Activated B cell treated with CpG ODN at 0.5 μM for 24 hours (primary cell): Measurements from ENCODE around the gene BMP6. TPM values are rescaled to one million over a fixed set of nuclear protein-coding genes. Genes with fewer than 3 reads are reported as not detected.

Source experiments
- ATAC-seq: fragments of 200-7000 bp; cut with Tn5 transposase; one replicate; pipeline ENCODE4 v1.10.0; 2021; ENCODE audit warnings: low read depth, mild to moderate bottlenecking, moderate library complexity
- CTCF ChIA-PET: fragments of 350-600 bp; sonication (Branson Sonifier 250); formaldehyde crosslinking; loops from one replicate; lab custom pipeline; 2021; ENCODE audit warnings: antibody characterized with exemption; lab: Charles Lee
- POLR2A ChIA-PET: fragments of 350-600 bp; sonication (Branson Sonifier 250); formaldehyde crosslinking; loops from one replicate; lab custom pipeline; 2021; ENCODE audit warnings: antibody characterized with exemption; lab: Charles Lee
- DNase-seq: peaks from one replicate; pipeline ENCODE4 v3.0.0; 2022
- H3K27ac Mint-ChIP-seq: one replicate; pipeline ENCODE4 v1.8.0; 2020; ENCODE audit warnings: mixed read lengths
- H3K27me3 Mint-ChIP-seq: one replicate; pipeline ENCODE4 v1.8.0; 2021; ENCODE audit warnings: mixed read lengths
- H3K36me3 Mint-ChIP-seq: one replicate; pipeline ENCODE4 v1.8.0; 2021; ENCODE audit warnings: low read depth, mixed read lengths
- H3K4me1 Mint-ChIP-seq: one replicate; pipeline ENCODE4 v1.8.0; 2021; ENCODE audit warnings: mixed read lengths
- H3K4me3 Mint-ChIP-seq: one replicate; pipeline ENCODE4 v1.8.0; 2020; ENCODE audit warnings: mild to moderate bottlenecking, mixed read lengths
- H3K9me3 Mint-ChIP-seq: one replicate; pipeline ENCODE4 v1.8.0; 2020; ENCODE audit warnings: mixed read lengths
- CTCF ChIP-seq: fragments of 200-600 bp; IDR thresholded peaks from one replicate; pipeline ENCODE4 v1.8.0; 2022; ENCODE audit warnings: antibody characterized with exemption, mild to moderate bottlenecking
- intact Hi-C: fragments of 100-400 bp; cut with micrococcal nuclease; formaldehyde crosslinking; loops from one replicate; pipeline ENCODE4 v1.15.1; 2024
- total RNA-seq: library from RNA; stranded (reverse); gene quantifications from 2 replicates; pipeline ENCODE4 v1.2.3, GENCODE V29; 2022

Gene BMP6
- total RNA-seq, 1 donor from 2014 or later, result 0.75 TPM

DNA sequence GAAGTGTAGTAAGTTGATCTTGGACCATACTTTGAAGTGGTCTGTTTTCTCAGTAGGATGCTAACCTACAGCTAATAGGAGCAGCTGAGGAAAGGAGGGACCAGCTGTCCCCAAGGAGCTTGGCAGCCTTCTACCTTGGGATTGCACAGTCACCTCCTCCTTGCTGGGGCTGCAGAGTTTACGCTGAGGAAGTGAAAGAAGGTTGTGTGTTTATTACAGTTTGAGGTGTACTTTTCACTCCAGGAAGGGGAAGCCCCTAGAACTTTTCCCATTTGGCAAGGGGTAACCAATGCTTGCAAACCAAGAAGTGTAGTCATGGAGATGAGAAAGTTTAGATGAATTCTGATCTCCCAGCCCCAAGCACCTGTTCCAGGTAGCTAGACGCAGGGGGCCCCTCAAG is 58.8 kb downstream of the BMP6 start:
- peaks cover 3% of the 10 kb centered on the region for H3K4me1 Mint-ChIP-seq
- TF ChIP-seq CTCF, result no peak
- no peak overlapping the region for H3K27ac Mint-ChIP-seq
- no peak overlapping the region for H3K4me3 Mint-ChIP-seq
- peaks cover 9% of the 10 kb centered on the region for H3K27me3 Mint-ChIP-seq
- intact Hi-C loops, result no loop called here
- H3K36me3 Mint-ChIP-seq, result no peaks in the 10 kb centered on the region
- DNase-seq (no peak), ATAC-seq (no peak)
- ChIA-PET CTCF (no interaction called here), POLR2A (no interaction called here)
- no peaks in the 10 kb centered on the region for H3K9me3 Mint-ChIP-seq

GRCh38 chr6:7785243-7786035 is 59.5 kb downstream of the BMP6 start:
- ChIA-PET CTCF (no interaction called here), POLR2A (interaction anchor here (0.7 kb wide), 1 partner anchor 60 kb away, joined by 3 read pairs; no protein-coding TSS in a partner anchor)
- DNase-seq (no peak), ATAC-seq (no peak)
- peaks cover 9% of the 10 kb centered on the region for H3K27me3 Mint-ChIP-seq
- H3K36me3 Mint-ChIP-seq, result no peaks in the 10 kb centered on the region
- no peak for TF ChIP-seq CTCF
- no peak overlapping the region for H3K27ac Mint-ChIP-seq
- intact Hi-C loops, result no loop called here
- no peaks in the 10 kb centered on the region for H3K9me3 Mint-ChIP-seq
- H3K4me1 Mint-ChIP-seq, result peaks cover 3% of the 10 kb centered on the region
- H3K4me3 Mint-ChIP-seq, result no peak overlapping the region

DNA sequence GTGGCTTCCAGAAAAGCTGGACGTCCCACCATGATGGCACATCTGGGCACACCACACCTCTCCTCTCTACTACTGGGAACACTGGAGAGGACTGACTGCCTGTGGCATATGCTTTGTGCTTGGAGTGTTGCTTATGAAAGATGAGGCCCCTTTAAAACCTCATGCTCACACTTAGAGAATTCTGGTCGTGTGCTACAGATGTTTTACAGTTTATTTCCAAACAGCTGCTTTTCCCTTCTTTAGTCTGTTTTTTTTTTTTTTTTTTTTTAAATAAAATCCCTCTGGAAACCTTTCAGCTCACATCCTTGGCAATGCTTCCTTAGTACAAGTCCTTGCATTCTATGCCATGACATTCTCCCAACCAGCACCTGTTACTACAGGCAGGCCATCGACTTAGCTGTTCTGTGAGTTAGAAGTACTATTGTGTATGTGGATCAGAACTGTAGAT is 60.3 kb downstream of the BMP6 start:
- no peak for TF ChIP-seq CTCF
- H3K36me3 Mint-ChIP-seq, result no peaks in the 10 kb centered on the region
- POLR2A ChIA-PET, result interaction anchor here (0.7 kb wide), 1 partner anchor 61 kb away, joined by 3 read pairs; no protein-coding TSS in a partner anchor
- CTCF ChIA-PET, result no interaction called here
- no peak overlapping the region for H3K4me3 Mint-ChIP-seq
- peaks cover 3% of the 10 kb centered on the region for H3K4me1 Mint-ChIP-seq
- ATAC-seq (no peak), DNase-seq (no peak)
- H3K27ac Mint-ChIP-seq, result no peak overlapping the region
- H3K27me3 Mint-ChIP-seq, result peaks cover 15% of the 10 kb centered on the region
- no peaks in the 10 kb centered on the region for H3K9me3 Mint-ChIP-seq
- intact Hi-C loops, result no loop called here

DNA sequence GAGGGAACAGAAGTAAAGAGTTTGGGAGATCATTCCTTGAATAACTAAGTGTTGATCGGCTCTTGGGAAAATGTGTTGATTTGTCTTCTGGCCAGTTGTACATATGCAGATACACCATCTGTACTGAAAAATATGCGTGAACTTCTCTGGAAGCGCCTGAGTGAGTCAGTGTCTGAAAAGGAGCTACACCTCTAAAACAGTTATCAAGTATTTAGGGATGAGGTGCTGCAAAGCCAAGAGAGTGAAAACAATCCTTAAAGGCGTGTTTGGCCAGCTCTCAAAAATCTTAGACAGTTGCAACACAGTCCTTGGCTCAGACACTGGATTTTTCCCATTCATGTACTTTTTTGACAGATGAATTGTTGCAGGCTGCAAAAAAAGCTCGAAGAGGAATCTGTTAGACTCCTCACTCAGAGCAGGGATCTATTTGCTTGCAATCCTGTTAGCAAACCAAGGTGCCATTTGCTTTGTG is 61.3 kb downstream of the BMP6 start:
- ChIA-PET POLR2A (no interaction called here), CTCF (no interaction called here)
- Mint-ChIP-seq H3K36me3 (no peaks in the 10 kb centered on the region), H3K4me3 (no peak overlapping the region), H3K9me3 (no peaks in the 10 kb centered on the region), H3K4me1 (peaks cover 3% of the 10 kb centered on the region), H3K27me3 (peaks cover 19% of the 10 kb centered on the region), H3K27ac (no peak overlapping the region)
- ATAC-seq (no peak), DNase-seq (no peak)
- intact Hi-C loops, result no loop called here
- TF ChIP-seq CTCF, result no peak

DNA sequence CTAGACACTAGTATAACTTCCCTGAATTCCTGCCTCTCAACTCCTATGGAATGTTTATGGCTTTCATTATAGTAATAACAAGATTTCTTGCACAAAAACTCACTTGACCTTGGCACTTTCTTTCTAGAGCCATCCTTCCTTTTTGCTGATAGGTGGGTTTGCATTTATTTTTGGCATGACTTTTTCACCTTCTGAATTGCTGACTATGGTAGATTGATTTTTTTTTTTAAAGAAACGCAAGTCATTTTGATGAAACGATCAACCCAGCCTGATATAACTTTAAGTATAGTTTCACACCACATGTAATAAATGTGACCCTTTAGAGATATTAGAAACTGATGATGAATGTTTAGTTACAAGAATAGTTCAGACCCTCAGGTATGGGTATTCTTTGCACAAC is 61.8 kb downstream of the BMP6 start:
- no peak for TF ChIP-seq CTCF
- Mint-ChIP-seq H3K27ac (no peak overlapping the region), H3K36me3 (no peaks in the 10 kb centered on the region), H3K4me1 (peaks cover 3% of the 10 kb centered on the region), H3K27me3 (peaks cover 23% of the 10 kb centered on the region), H3K9me3 (no peaks in the 10 kb centered on the region), H3K4me3 (no peak overlapping the region)
- ChIA-PET POLR2A (no interaction called here), CTCF (no interaction called here)
- intact Hi-C loops, result no loop called here
- ATAC-seq (no peak), DNase-seq (no peak)
